Endodermal cell (in vitro differentiated cells): ENCODE data around the gene SLC25A20. TPM values are rescaled to one million over a fixed set of nuclear protein-coding genes. Genes with fewer than 3 reads are reported as not detected.

Source experiments
- DNase-seq: peaks from one replicate; pipeline ENCODE4 v3.0.0-alpha.2; 2017
- H3K27ac ChIP-seq: 2 replicates; pipeline ENCODE4 v1.5.1; 2013; ENCODE audit warnings: mild to moderate bottlenecking, low read depth, low read length, moderate library complexity
- H3K27me3 ChIP-seq: 2 replicates; pipeline ENCODE4 v1.6.1; 2013; ENCODE audit warnings: mild to moderate bottlenecking, low read length, moderate library complexity; ENCODE audit not compliant: insufficient read depth, control insufficient read depth, poor library complexity, severe bottlenecking
- H3K36me3 ChIP-seq: 2 replicates; pipeline ENCODE4 v1.7.0; 2013; ENCODE audit warnings: mild to moderate bottlenecking, low read length, moderate library complexity; ENCODE audit not compliant: control insufficient read depth, insufficient read depth
- H3K4me1 ChIP-seq: one replicate; pipeline ENCODE4 v1.7.0; 2013; ENCODE audit warnings: low read length; ENCODE audit not compliant: control insufficient read depth, insufficient read depth
- H3K4me3 ChIP-seq: 2 replicates; pipeline ENCODE4 v1.5.1; 2013; ENCODE audit warnings: mild to moderate bottlenecking, low read length, moderate library complexity
- H3K9ac ChIP-seq: 2 replicates; pipeline ENCODE4 v1.6.1; 2013; ENCODE audit warnings: mild to moderate bottlenecking, low read length, moderate library complexity; ENCODE audit not compliant: poor library complexity, severe bottlenecking; ENCODE audit errors: extremely low read depth
- H3K9me3 ChIP-seq: 2 replicates; pipeline ENCODE4 v1.6.1; 2013; ENCODE audit warnings: mild to moderate bottlenecking, low read length, moderate library complexity; ENCODE audit not compliant: control insufficient read depth
- H3K27ac Mint-ChIP-seq: 2 replicates; pipeline ENCODE4 v1.8.0; 2020; ENCODE audit warnings: mixed read lengths
- H3K27me3 Mint-ChIP-seq: 2 replicates; pipeline ENCODE4 v1.8.0; 2021; ENCODE audit warnings: mild to moderate bottlenecking, mixed read lengths; ENCODE audit not compliant: insufficient read depth
- H3K36me3 Mint-ChIP-seq: 2 replicates; pipeline ENCODE4 v1.8.0; 2020; ENCODE audit warnings: low read depth, mixed read lengths
- H3K4me1 Mint-ChIP-seq: 2 replicates; pipeline ENCODE4 v1.8.0; 2020; ENCODE audit warnings: mixed read lengths
- H3K4me3 Mint-ChIP-seq: 2 replicates; pipeline ENCODE4 v1.8.0; 2020; ENCODE audit warnings: mild to moderate bottlenecking, moderate library complexity, mixed read lengths
- H3K9me3 Mint-ChIP-seq: 2 replicates; pipeline ENCODE4 v1.8.0; 2020; ENCODE audit warnings: mild to moderate bottlenecking, mixed read lengths
- WGBS, 2 experiments: methylation state at CpG; one replicate each; pipeline versions ENCODE4 v1.1.5 to v1.1.7; 2013; ENCODE audit warnings: missing lambda C conversion rate in 2 of 2, mixed read lengths in 1 of 2; ENCODE audit not compliant: insufficient coverage in 1 of 2, insufficient read length in 1 of 2; 5-methylcytosine and 5-hydroxymethylcytosine counted together
- total RNA-seq, 2 donors: library from RNA; stranded (reverse); fragmentation: NEBNext Ultra II Directional in 1 of 2; extraction: Animal tissue kit (Norgen Biotek cat#: 25700) in 1 of 2; gene quantifications; 2 replicates in 1 of 2; 3 replicates in 1 of 2; pipeline ENCODE4 v1.2.1, GENCODE V29; 2021
- TF ChIP-seq, protein P1 (sequence below): fragments of 200-600 bp; sonication (generic); conservative IDR thresholded peaks from 2 replicates; pipeline ENCODE4 v1.5.0; 2021; ENCODE audit warnings: antibody characterized with exemption, mild to moderate bottlenecking

The SLC25A20 gene
- total RNA-seq, 2 donors from 2014 or later: 5.0 to 6.7 TPM

DNA sequence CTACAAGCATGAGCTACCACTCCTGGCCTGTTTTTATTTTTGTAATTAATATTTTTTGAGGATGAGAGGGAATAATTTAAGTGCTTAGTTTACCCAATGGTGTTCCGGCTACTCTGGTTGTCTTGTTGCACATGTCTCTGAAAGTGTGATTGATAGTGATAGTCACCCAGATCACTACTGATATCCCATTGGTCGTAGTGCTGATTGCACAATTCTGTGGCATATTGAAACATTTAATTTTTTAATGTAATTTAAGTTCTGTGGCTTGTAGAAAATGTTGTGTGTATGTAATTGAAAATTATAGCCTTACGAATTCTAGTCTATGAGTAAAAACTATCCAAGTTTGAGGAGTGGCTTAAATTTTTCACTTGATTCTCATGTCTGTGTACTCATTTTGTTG lies 31.9 kb upstream of the SLC25A20 start:
- no peak overlapping the region for H3K27ac Mint-ChIP-seq
- TF ChIP-seq, protein P1, sequence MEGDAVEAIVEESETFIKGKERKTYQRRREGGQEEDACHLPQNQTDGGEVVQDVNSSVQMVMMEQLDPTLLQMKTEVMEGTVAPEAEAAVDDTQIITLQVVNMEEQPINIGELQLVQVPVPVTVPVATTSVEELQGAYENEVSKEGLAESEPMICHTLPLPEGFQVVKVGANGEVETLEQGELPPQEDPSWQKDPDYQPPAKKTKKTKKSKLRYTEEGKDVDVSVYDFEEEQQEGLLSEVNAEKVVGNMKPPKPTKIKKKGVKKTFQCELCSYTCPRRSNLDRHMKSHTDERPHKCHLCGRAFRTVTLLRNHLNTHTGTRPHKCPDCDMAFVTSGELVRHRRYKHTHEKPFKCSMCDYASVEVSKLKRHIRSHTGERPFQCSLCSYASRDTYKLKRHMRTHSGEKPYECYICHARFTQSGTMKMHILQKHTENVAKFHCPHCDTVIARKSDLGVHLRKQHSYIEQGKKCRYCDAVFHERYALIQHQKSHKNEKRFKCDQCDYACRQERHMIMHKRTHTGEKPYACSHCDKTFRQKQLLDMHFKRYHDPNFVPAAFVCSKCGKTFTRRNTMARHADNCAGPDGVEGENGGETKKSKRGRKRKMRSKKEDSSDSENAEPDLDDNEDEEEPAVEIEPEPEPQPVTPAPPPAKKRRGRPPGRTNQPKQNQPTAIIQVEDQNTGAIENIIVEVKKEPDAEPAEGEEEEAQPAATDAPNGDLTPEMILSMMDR: no peak
- WGBS, 2 experiments: 88 to 93% methylated on average over 2 to 3 of the region's 3 CpGs
- H3K36me3 Mint-ChIP-seq: peaks cover 85% of the 10 kb centered on the region
- Histone ChIP-seq H3K9me3 (peaks cover 6% of the 10 kb centered on the region), H3K36me3 (peaks cover 85% of the 10 kb centered on the region), H3K4me1 (no peaks in the 10 kb centered on the region), H3K27me3 (no peaks in the 10 kb centered on the region), H3K9ac (no peak overlapping the region), H3K4me3 (no peak overlapping the region), H3K27ac (no peak overlapping the region)
- no peak for DNase-seq
- no peaks in the 10 kb centered on the region for H3K27me3 Mint-ChIP-seq
- H3K4me1 Mint-ChIP-seq: no peaks in the 10 kb centered on the region
- no peak overlapping the region for H3K4me3 Mint-ChIP-seq
- H3K9me3 Mint-ChIP-seq: peaks cover 1% of the 10 kb centered on the region

DNA sequence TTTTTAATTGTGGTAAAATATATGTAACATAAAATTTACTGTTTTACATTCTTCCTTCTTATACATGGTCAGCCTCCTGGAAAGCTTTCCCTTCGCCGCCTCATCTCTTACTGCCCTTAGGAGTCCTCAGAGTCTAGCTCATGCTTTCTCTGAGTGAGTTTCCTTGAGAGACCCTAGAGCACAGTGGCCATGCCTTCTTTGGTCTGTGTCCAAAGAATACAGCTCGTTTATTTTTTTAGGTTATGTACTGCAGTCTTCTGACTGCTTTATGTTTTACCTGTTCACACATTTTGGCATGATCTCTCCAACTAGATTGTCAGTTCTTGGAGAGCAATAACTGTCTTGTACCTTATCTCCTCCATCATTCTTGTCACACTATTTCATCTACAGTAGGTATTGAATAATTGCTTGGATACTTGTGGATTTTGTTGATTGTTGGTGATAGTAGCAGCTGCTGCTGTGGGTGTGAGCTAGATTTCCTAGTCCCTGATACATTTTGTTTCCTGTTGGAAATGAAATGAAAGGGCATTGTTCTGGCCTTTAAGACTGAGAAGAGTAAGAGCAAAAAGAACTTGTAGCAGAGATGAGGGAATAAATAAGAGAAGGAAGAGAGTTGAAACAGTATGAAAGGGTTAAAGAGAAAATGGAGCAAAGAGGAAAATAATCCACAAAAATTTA lies 30.8 kb upstream of the SLC25A20 start:
- Histone ChIP-seq H3K4me1 (no peaks in the 10 kb centered on the region), H3K27me3 (no peaks in the 10 kb centered on the region), H3K9me3 (peaks cover 6% of the 10 kb centered on the region), H3K9ac (no peak overlapping the region), H3K4me3 (no peak overlapping the region), H3K36me3 (peaks cover 83% of the 10 kb centered on the region), H3K27ac (no peak overlapping the region)
- no peak for DNase-seq
- WGBS, 2 experiments: 99 to 100% methylated on average over 3 of the region's 3 CpGs
- no peaks in the 10 kb centered on the region for H3K4me1 Mint-ChIP-seq
- no peaks in the 10 kb centered on the region for H3K27me3 Mint-ChIP-seq
- no peak overlapping the region for H3K4me3 Mint-ChIP-seq
- H3K36me3 Mint-ChIP-seq: peaks cover 80% of the 10 kb centered on the region
- TF ChIP-seq, protein P1: no peak
- H3K9me3 Mint-ChIP-seq: peaks cover 1% of the 10 kb centered on the region
- H3K27ac Mint-ChIP-seq: no peak overlapping the region

DNA sequence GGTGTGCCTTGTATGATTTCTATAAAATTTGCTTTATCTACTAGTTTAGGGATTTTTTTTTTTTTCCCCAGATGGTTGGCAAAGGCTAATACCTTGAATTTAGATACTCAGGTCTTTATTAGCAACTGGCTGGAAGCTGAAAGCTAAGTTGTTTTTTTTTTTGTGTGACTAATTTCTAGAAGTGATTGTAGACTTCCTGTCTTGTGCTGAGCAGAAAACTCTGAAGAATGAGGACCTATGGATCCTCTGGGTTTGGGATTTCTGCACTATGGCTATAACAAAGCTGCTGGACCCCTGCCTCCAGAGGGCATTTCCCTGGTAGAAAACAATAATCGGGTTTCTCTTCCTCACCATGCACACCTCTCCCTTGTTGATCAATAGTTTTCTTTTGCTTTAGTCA lies 30.0 kb upstream of the SLC25A20 start:
- no peak overlapping the region for H3K27ac Mint-ChIP-seq
- Histone ChIP-seq H3K9me3 (peaks cover 6% of the 10 kb centered on the region), H3K27ac (no peak overlapping the region), H3K4me1 (no peaks in the 10 kb centered on the region), H3K4me3 (no peak overlapping the region), H3K36me3 (peaks cover 83% of the 10 kb centered on the region), H3K9ac (no peak overlapping the region), H3K27me3 (no peaks in the 10 kb centered on the region)
- no peaks in the 10 kb centered on the region for H3K9me3 Mint-ChIP-seq
- H3K36me3 Mint-ChIP-seq: peaks cover 77% of the 10 kb centered on the region
- DNase-seq: no peak
- H3K4me1 Mint-ChIP-seq: no peaks in the 10 kb centered on the region
- H3K27me3 Mint-ChIP-seq: no peaks in the 10 kb centered on the region
- no peak overlapping the region for H3K4me3 Mint-ChIP-seq
- 86% methylated on average over 1 of the region's 1 CpG; no CpG with 5 or more reads in 1 of the 2 experiments for WGBS, 2 experiments
- TF ChIP-seq, protein P1: no peak
